ENCODE measurements around the gene PPP1R27. TPM values are rescaled to one million over a fixed set of nuclear protein-coding genes. Genes with fewer than 3 reads are reported as not detected.

PPP1R27 gene
- total RNA-seq, 1 experiment from 2014 or later = not detected

DNA sequence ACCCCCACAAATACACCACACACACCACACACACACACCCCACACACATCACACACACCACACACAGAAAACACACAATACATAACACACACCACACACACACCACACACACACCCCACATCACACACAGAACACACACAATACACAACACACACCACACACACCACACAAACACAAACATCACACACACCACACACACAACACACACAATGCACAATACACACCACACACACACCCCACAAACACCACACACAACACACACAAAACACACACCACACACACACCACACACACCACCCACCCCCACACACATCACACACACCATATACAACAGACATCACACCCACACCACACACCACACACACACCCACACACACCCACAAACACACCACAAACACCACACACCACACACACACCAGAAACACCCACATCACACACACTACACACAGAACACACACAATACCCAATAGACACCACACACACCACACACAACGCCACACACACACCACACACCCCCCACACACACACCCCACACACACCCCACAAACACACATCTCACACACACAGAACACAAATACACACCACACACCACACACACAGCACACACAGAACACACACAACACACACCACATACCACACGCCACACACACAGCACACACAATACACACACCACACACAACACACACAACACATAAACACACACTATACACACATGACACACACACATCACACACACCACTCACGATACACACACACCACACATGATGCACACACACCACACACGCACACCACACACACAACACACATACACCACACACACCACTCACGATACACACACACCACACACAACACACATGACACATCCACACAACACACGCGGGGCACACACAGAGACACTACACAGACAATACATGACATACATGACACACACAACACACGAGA is 41.9 kb downstream of the PPP1R27 start:
- no peaks in the 10 kb centered on the region for H3K27me3 Mint-ChIP-seq (ENCODE audit: insufficient read depth, unreplicated experiment)
- no peaks in the 10 kb centered on the region for H3K36me3 Mint-ChIP-seq (ENCODE audit: insufficient read depth, unreplicated experiment)
- H3K4me3 Mint-ChIP-seq (ENCODE audit: unreplicated experiment) = no peak overlapping the region
- H3K9me3 Mint-ChIP-seq (ENCODE audit: unreplicated experiment) = no peaks in the 10 kb centered on the region
- H3K4me1 Mint-ChIP-seq (ENCODE audit: insufficient read depth, unreplicated experiment) = no peaks in the 10 kb centered on the region
- ChIA-PET CTCF (no interaction called here), POLR2A (no interaction called here)
- intact Hi-C loops (cut with micrococcal nuclease) = no loop called here
- no peak for DNase-seq (ENCODE audit: unreplicated experiment)
- H3K27ac Mint-ChIP-seq (ENCODE audit: low read depth, unreplicated experiment) = no peak overlapping the region
- no TSS peak for BruUV-seq (replicated peaks)
- TF ChIP-seq, protein P1, sequence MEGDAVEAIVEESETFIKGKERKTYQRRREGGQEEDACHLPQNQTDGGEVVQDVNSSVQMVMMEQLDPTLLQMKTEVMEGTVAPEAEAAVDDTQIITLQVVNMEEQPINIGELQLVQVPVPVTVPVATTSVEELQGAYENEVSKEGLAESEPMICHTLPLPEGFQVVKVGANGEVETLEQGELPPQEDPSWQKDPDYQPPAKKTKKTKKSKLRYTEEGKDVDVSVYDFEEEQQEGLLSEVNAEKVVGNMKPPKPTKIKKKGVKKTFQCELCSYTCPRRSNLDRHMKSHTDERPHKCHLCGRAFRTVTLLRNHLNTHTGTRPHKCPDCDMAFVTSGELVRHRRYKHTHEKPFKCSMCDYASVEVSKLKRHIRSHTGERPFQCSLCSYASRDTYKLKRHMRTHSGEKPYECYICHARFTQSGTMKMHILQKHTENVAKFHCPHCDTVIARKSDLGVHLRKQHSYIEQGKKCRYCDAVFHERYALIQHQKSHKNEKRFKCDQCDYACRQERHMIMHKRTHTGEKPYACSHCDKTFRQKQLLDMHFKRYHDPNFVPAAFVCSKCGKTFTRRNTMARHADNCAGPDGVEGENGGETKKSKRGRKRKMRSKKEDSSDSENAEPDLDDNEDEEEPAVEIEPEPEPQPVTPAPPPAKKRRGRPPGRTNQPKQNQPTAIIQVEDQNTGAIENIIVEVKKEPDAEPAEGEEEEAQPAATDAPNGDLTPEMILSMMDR (IDR thresholded peaks at IDR 0.05; ENCODE audit: unreplicated experiment) = no peak

Other genes with a start within 250 kb of the PPP1R27 start
- 83.9 and 95.1 TPM in 2 replicates for gene NPLOC4, start 197.9 kb downstream of the PPP1R27 start, total RNA-seq (2022)
- gene TSPAN10, start 197.9 kb downstream of the PPP1R27 start, total RNA-seq (2022) = 1.8 and 2.1 TPM in 2 replicates
- not detected in 2 replicates for gene PDE6G, start 178.5 kb downstream of the PPP1R27 start, total RNA-seq (2022)
- 47.6 and 54.8 TPM in 2 replicates for gene OXLD1, start 168.4 kb downstream of the PPP1R27 start, total RNA-seq (2022)
- gene CCDC137, start 168.3 kb downstream of the PPP1R27 start, total RNA-seq (2022) = 23.9 and 27.1 TPM in 2 replicates
- gene ARL16, start 151.3 kb downstream of the PPP1R27 start, total RNA-seq (2022) = 34.8 and 38.6 TPM in 2 replicates
- gene HGS, start 151.0 kb downstream of the PPP1R27 start, total RNA-seq (2022) = 160 and 178 TPM in 2 replicates
- 82.6 and 143 TPM in 2 replicates for gene MRPL12, start 131.7 kb downstream of the PPP1R27 start, total RNA-seq (2022)
- gene SLC25A10, start 122.8 kb downstream of the PPP1R27 start, total RNA-seq (2022) = 5.1 and 9.5 TPM in 2 replicates
- gene GCGR, start 30.9 kb downstream of the PPP1R27 start, total RNA-seq (2022) = not detected in 2 replicates
- gene MCRIP1, start 1.8 kb downstream of the PPP1R27 start, total RNA-seq (2022) = 35.6 and 39.2 TPM in 2 replicates
- gene P4HB, start 25.5 kb upstream of the PPP1R27 start, total RNA-seq (2022) = 894 and 1,111 TPM in 2 replicates
- 271 and 324 TPM in 2 replicates for gene ARHGDIA, start 36.3 kb upstream of the PPP1R27 start, total RNA-seq (2022)
- gene ALYREF, start 56.5 kb upstream of the PPP1R27 start, total RNA-seq (2022) = 114 and 115 TPM in 2 replicates
- 144 and 151 TPM in 2 replicates for gene ANAPC11, start 56.7 kb upstream of the PPP1R27 start, total RNA-seq (2022)
- 0.28 TPM in 1 of 2 replicates, not detected in the other for gene NPB, start 67.2 kb upstream of the PPP1R27 start, total RNA-seq (2022)
- gene PCYT2, start 76.3 kb upstream of the PPP1R27 start, total RNA-seq (2022) = 26.5 and 26.8 TPM in 2 replicates
- gene SIRT7, start 83.1 kb upstream of the PPP1R27 start, total RNA-seq (2022) = 36.6 and 44.8 TPM in 2 replicates
- 38.1 and 48.9 TPM in 2 replicates for gene MAFG, start 92.7 kb upstream of the PPP1R27 start, total RNA-seq (2022)
- gene PYCR1, start 102.2 kb upstream of the PPP1R27 start, total RNA-seq (2022) = 151 and 154 TPM in 2 replicates
- gene MYADML2, start 112.2 kb upstream of the PPP1R27 start, total RNA-seq (2022) = not detected in 2 replicates
- gene NOTUM, start 126.1 kb upstream of the PPP1R27 start, total RNA-seq (2022) = not detected in 2 replicates
- 24.9 and 29.7 TPM in 2 replicates for gene ASPSCR1, start 142.6 kb upstream of the PPP1R27 start, total RNA-seq (2022)
- 27.6 and 35.6 TPM in 2 replicates for gene CENPX, start 187.8 kb upstream of the PPP1R27 start, total RNA-seq (2022)
- gene LRRC45, start 188.3 kb upstream of the PPP1R27 start, total RNA-seq (2022) = 2.6 and 3.4 TPM in 2 replicates
- gene RAC3, start 196.6 kb upstream of the PPP1R27 start, total RNA-seq (2022) = 7.1 and 9.7 TPM in 2 replicates
- gene DCXR, start 202.6 kb upstream of the PPP1R27 start, total RNA-seq (2022) = 77.9 and 111 TPM in 2 replicates
- 37.9 and 38.0 TPM in 2 replicates for gene RFNG, start 216.8 kb upstream of the PPP1R27 start, total RNA-seq (2022)
- gene GPS1, start 216.8 kb upstream of the PPP1R27 start, total RNA-seq (2022) = 96.6 and 100 TPM in 2 replicates
- gene DUS1L, start 230.8 kb upstream of the PPP1R27 start, total RNA-seq (2022) = 116 and 123 TPM in 2 replicates